ENCODE data around the gene OSGEP.

The OSGEP gene

DNA sequence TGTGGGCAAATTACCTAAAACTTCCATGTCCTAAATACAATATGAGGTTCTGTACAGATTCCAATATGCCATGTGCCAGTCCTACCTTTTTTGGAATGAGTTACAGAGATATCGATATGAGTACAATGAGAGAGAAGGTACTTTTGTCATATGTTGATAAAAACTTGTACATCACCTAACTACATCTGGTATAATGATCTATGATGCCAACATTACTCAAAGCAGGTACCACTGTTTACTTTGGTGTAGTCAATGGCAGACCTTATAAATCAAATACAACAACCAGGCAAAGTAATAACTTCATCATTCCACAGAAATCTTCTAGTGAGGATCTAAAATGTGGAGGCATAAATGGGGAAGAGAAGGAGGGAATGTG, 54.0 kb downstream of the OSGEP start:
- DNase-seq (ENCODE audit: low read depth in 2 of 2) = no peak

- no peak for DNase-seq (ENCODE audit: low read depth in 2 of 2)
Observed at GRCh38 chr14:20397511-20397910, 57.1 kb downstream of the OSGEP start.
